ENCODE measurements around the gene FBLN1. TPM values are rescaled to one million over a fixed set of nuclear protein-coding genes. Genes with fewer than 3 reads are reported as not detected.

The FBLN1 gene
- total RNA-seq, 1 experiment from 2014 or later, result 23.4 TPM

GRCh38 chr22:45563362-45564040 is 60.8 kb downstream of the FBLN1 start:
- H3K27ac ChIP-seq (ENCODE audit: low read depth, low read length), result no peak overlapping the region
- ATAC-seq (no peak), DNase-seq (ENCODE audit: low read depth, low spot score) (no peak)
- no peaks in the 10 kb centered on the region for H3K9me2 ChIP-seq (ENCODE audit: insufficient read depth)
- H3K79me2 ChIP-seq (ENCODE audit: insufficient read depth, low read length), result no peaks in the 10 kb centered on the region
- H3K9ac ChIP-seq (ENCODE audit: low read length), result no peak overlapping the region
- H3K36me3 ChIP-seq (ENCODE audit: control insufficient read depth in 1 of 2, insufficient read depth in 2 of 2, low read length in 2 of 2), result no peaks in the 10 kb centered on the region
- no peaks in the 10 kb centered on the region for H4K20me1 ChIP-seq (ENCODE audit: insufficient read depth)
- RAD21 ChIA-PET (ENCODE audit: low non-redundant PET in 1 of 2, low total read pairs in 2 of 2, uncharacterized antibody in 2 of 2, unreplicated experiment in 2 of 2), result no interaction called here
- H2AFZ ChIP-seq (ENCODE audit: low read depth, low read length, poor library complexity, severe bottlenecking), result no peak overlapping the region
- no peaks in the 10 kb centered on the region for H3K9me3 ChIP-seq (ENCODE audit: control insufficient read depth in 1 of 2, insufficient read depth in 1 of 2, low read depth in 1 of 2, low read length in 2 of 2)
- H3K27me3 ChIP-seq (ENCODE audit: insufficient read depth, low read length), result peaks cover 4% of the 10 kb centered on the region; the same call in 1 of the 2 replicates
- no TSS peak for BruUV-seq (replicated peaks)
- POLR2A ChIA-PET, result no interaction called here
- no peak overlapping the region for H3K4me2 ChIP-seq (ENCODE audit: low read length)
- H3K4me3 ChIP-seq (replicated peaks in 1 of 2; ENCODE audit: low read depth in 1 of 2, low read length in 2 of 2), result no peak overlapping the region
- no peak for TF ChIP-seq SIN3A (IDR thresholded peaks at IDR 0.05; ENCODE audit: low read depth)
- no peak for TF ChIP-seq CEBPB (IDR thresholded peaks at IDR 0.05; ENCODE audit: low read depth)
- no peak for TF ChIP-seq POLR2A (IDR thresholded peaks at IDR 0.05; ENCODE audit: borderline replicate concordance, extremely low read depth, insufficient read depth, insufficient read length)
- no peak for TF ChIP-seq ZBTB33 (IDR thresholded peaks at IDR 0.05; ENCODE audit: extremely low read depth, insufficient replicate concordance, low read length)
- no peak for TF ChIP-seq SRF (IDR thresholded peaks at IDR 0.05; ENCODE audit: low read depth)
- TF ChIP-seq YY1 (IDR thresholded peaks at IDR 0.05; ENCODE audit: extremely low read depth, insufficient replicate concordance, low read depth, low read length), result no peak
- no peak for TF ChIP-seq EGR1 (IDR thresholded peaks at IDR 0.05; ENCODE audit: low read depth)
- no peak for TF ChIP-seq ZNF274 (IDR thresholded peaks at IDR 0.05; ENCODE audit: low read depth, low read length)
- TF ChIP-seq CBX3 (IDR thresholded peaks at IDR 0.05; ENCODE audit: low read depth), result no peak
- TF ChIP-seq JUND (IDR thresholded peaks at IDR 0.05), result no peak
- no peak for TF ChIP-seq ZFX (IDR thresholded peaks at IDR 0.05)
- TF ChIP-seq FOSL1 (IDR thresholded peaks at IDR 0.05; ENCODE audit: low read depth), result no peak
- no peak for TF ChIP-seq RAD21 (IDR thresholded peaks at IDR 0.05; ENCODE audit: low read depth)
- TF ChIP-seq POLR2AphosphoS5 (IDR thresholded peaks at IDR 0.05; ENCODE audit: low read depth, low read length), result no peak
- no peak for TF ChIP-seq MAX (IDR thresholded peaks at IDR 0.05)
- TF ChIP-seq, protein P1, sequence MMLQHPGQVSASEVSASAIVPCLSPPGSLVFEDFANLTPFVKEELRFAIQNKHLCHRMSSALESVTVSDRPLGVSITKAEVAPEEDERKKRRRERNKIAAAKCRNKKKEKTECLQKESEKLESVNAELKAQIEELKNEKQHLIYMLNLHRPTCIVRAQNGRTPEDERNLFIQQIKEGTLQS (IDR thresholded peaks at IDR 0.05), result no peak
- TF ChIP-seq SP1 (IDR thresholded peaks at IDR 0.05; ENCODE audit: low read depth), result no peak
- no peak for TF ChIP-seq ELF1 (IDR thresholded peaks at IDR 0.05; ENCODE audit: borderline replicate concordance, low read depth)
- TF ChIP-seq REST (IDR thresholded peaks at IDR 0.05; ENCODE audit: low read depth), result no peak
- CTCF ChIA-PET, result no interaction called here
- H3K4me1 ChIP-seq (ENCODE audit: control insufficient read depth in 1 of 2, insufficient read depth in 2 of 2, low read length in 2 of 2), result no peaks in the 10 kb centered on the region
- intact Hi-C loops (cut with micrococcal nuclease), result no loop called here

All from HCT116 (cell line).